HG02884 (cell line): ENCODE measurements around the gene UNK.
A peak's percentile ranks its signal among the peaks of the same experiment; 100 is the strongest.
"Not testable (repeated sequence)": the region's sequence is repeated elsewhere in the genome, so short reads cannot be mapped to it uniquely, and the experiment has no call there.

Experiments used
- ATAC-seq: cut with Tn5 transposase; IDR thresholded peaks from one replicate; pipeline ENCODE4 v1.9.1; 2021; ENCODE audit warnings: mild to moderate bottlenecking, moderate library complexity; ENCODE audit not compliant: unreplicated experiment

UNK gene

GRCh38 chr17:75846692-75847613, 62.3 kb downstream of the UNK start:
- no peak for ATAC-seq

GRCh38 chr17:75847614-75848522, 63.3 kb downstream of the UNK start:
- no peak for ATAC-seq

GRCh38 chr17:75848523-75849278, 64.1 kb downstream of the UNK start:
- no peak for ATAC-seq

GRCh38 chr17:75849279-75849646, 64.7 kb downstream of the UNK start:
- ATAC-seq, result no peak

GRCh38 chr17:75849724-75850123, 65.1 kb downstream of the UNK start:
- no peak for ATAC-seq

- ATAC-seq, result no peak
Measured at GRCh38 chr17:75850928-75851692, 66.5 kb downstream of the UNK start.

- ATAC-seq, result not testable (repeated sequence)
Measured at GRCh38 chr17:75851693-75851991, 67.0 kb downstream of the UNK start.

- ATAC-seq, result no peak
Measured at GRCh38 chr17:75853433-75853832, 68.8 kb downstream of the UNK start.

GRCh38 chr17:75854101-75854748, 69.6 kb downstream of the UNK start:
- no peak for ATAC-seq

GRCh38 chr17:75854881-75855309, 70.3 kb downstream of the UNK start:
- no peak for ATAC-seq

GRCh38 chr17:75855310-75856061, 70.9 kb downstream of the UNK start, which contains the start of gene WBP2:
WBP2 (minus strand) TSS chr17:75855335; CDS start chr17:75855297, 38 bp downstream.
- ATAC-seq, result peak; percentile 76

- ATAC-seq, result peak; percentile 21
Measured at GRCh38 chr17:75856062-75856756, 71.6 kb downstream of the UNK start.

- not testable (repeated sequence) for ATAC-seq
Measured at GRCh38 chr17:75859358-75859757, 74.8 kb downstream of the UNK start.

GRCh38 chr17:75861927-75862317, 77.3 kb downstream of the UNK start:
- ATAC-seq, result no peak

- ATAC-seq, result peak; percentile 57
Measured at GRCh38 chr17:75864448-75864871, 79.9 kb downstream of the UNK start.

GRCh38 chr17:75864887-75865286, 80.3 kb downstream of the UNK start:
- ATAC-seq, result not testable (repeated sequence)

- ATAC-seq, result not testable (repeated sequence)
Measured at GRCh38 chr17:75865404-75866188, 81.0 kb downstream of the UNK start.
